ENCODE measurements around the gene MPZL1.
A peak's percentile ranks its signal among the peaks of the same experiment; 100 is the strongest.

The MPZL1 gene

GRCh38 chr1:167721617-167722151, at the start of gene MPZL1:
MPZL1 (plus strand) TSS chr1:167721982; CDS start chr1:167722152, 170 bp downstream.
- DNase-seq: peak; percentile 50

GRCh38 chr1:167672831-167673230, 49.0 kb upstream of the MPZL1 start:
- DNase-seq: no peak

- no peak for DNase-seq
Observed at GRCh38 chr1:167673265-167673664, 48.5 kb upstream of the MPZL1 start.

- DNase-seq: no peak
Observed at GRCh38 chr1:167674156-167674555, 47.6 kb upstream of the MPZL1 start.

GRCh38 chr1:167675440-167675839, 46.3 kb upstream of the MPZL1 start:
- DNase-seq: no peak

GRCh38 chr1:167676205-167676915, 45.4 kb upstream of the MPZL1 start:
- no peak for DNase-seq

GRCh38 chr1:167676916-167677848, 44.6 kb upstream of the MPZL1 start:
- no peak for DNase-seq

GRCh38 chr1:167678422-167678821, 43.4 kb upstream of the MPZL1 start:
- DNase-seq: no peak

- DNase-seq: no peak
Observed at GRCh38 chr1:167678838-167679237, 42.9 kb upstream of the MPZL1 start.

GRCh38 chr1:167679714-167680113, 42.1 kb upstream of the MPZL1 start:
- no peak for DNase-seq

GRCh38 chr1:167681024-167681423, 40.8 kb upstream of the MPZL1 start:
- no peak for DNase-seq

GRCh38 chr1:167681451-167682098, 40.2 kb upstream of the MPZL1 start:
- no peak for DNase-seq

- DNase-seq: no peak
Observed at GRCh38 chr1:167683226-167683625, 38.6 kb upstream of the MPZL1 start.

- DNase-seq: no peak
Observed at GRCh38 chr1:167683641-167684502, 37.9 kb upstream of the MPZL1 start.

GRCh38 chr1:167685844-167686243, 35.9 kb upstream of the MPZL1 start:
- DNase-seq: no peak

GRCh38 chr1:167687919-167688519, 33.8 kb upstream of the MPZL1 start:
- DNase-seq: no peak

GRCh38 chr1:167689567-167689920, 32.2 kb upstream of the MPZL1 start:
- no peak for DNase-seq

- no peak for DNase-seq
Observed at GRCh38 chr1:167690053-167690452, 31.7 kb upstream of the MPZL1 start.

GRCh38 chr1:167693425-167694045, 28.2 kb upstream of the MPZL1 start:
- no peak for DNase-seq

- no peak for DNase-seq
Observed at GRCh38 chr1:167694691-167695090, 27.1 kb upstream of the MPZL1 start.

GRCh38 chr1:167695147-167695546, 26.6 kb upstream of the MPZL1 start:
- no peak for DNase-seq
